Breast epithelium (tissue), 3 donors: ENCODE data around the gene KRTAP2-4.

ENCODE experiments used
- POLR2A ChIP-seq: fragments of 450-650 bp; IDR thresholded peaks from one replicate; pipeline ENCODE4 v1.6.1; 2016; ENCODE audit warnings: antibody characterized with exemption, mild to moderate bottlenecking, moderate library complexity
- POLR2AphosphoS5 ChIP-seq, 3 donors: sonication (generic); formaldehyde crosslinking; IDR thresholded peaks; one replicate each; pipeline ENCODE4 v1.6.1; 2017; ENCODE audit warnings: antibody characterized with exemption in 3 of 3
- TF ChIP-seq, protein P1 (sequence below), 3 donors: fragments of 450-650 bp; IDR thresholded peaks; one replicate each; pipeline ENCODE4 v1.5.1; 2016 to 2017; ENCODE audit warnings: antibody characterized with exemption in 3 of 3, mild to moderate bottlenecking in 3 of 3, moderate library complexity in 3 of 3

DNA sequence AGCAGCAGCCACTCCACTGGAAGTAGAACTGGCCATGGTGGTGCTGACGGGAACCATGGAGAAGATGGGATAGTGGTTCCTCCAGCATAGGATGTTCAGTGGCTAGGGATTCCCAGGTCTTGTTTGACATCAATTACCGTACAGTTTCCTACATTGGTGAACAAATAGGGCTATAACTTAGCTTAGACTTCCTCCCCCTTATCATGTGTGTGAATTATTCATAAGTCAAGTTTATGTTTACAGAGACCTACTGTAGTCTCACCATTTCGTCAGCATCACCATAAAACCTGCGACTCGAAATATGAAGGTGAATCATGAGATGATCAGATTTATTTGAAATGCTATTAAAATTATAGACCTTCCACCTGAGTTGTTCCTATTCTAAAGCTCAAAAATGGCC is 6.9 kb downstream of the KRTAP2-4 start:
- TF ChIP-seq POLR2AphosphoS5 (IDR thresholded peaks at IDR 0.05) (no peak), POLR2A (no peak)
- TF ChIP-seq, protein P1, sequence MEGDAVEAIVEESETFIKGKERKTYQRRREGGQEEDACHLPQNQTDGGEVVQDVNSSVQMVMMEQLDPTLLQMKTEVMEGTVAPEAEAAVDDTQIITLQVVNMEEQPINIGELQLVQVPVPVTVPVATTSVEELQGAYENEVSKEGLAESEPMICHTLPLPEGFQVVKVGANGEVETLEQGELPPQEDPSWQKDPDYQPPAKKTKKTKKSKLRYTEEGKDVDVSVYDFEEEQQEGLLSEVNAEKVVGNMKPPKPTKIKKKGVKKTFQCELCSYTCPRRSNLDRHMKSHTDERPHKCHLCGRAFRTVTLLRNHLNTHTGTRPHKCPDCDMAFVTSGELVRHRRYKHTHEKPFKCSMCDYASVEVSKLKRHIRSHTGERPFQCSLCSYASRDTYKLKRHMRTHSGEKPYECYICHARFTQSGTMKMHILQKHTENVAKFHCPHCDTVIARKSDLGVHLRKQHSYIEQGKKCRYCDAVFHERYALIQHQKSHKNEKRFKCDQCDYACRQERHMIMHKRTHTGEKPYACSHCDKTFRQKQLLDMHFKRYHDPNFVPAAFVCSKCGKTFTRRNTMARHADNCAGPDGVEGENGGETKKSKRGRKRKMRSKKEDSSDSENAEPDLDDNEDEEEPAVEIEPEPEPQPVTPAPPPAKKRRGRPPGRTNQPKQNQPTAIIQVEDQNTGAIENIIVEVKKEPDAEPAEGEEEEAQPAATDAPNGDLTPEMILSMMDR (IDR thresholded peaks at IDR 0.05): no peak
